H1 (cell line): Measurements from ENCODE around the gene LMNTD2. TPM values are rescaled to one million over a fixed set of nuclear protein-coding genes. Genes with fewer than 3 reads are reported as not detected.

Source experiments
- CTCF ChIA-PET: fragments of 300-600 bp; sonication (Branson Sonifier 250); formaldehyde crosslinking; loops from one replicate; lab custom pipeline; 2021; ENCODE audit not compliant: partially characterized antibody; lab: Charles Lee
- POLR2A ChIA-PET: fragments of 300-600 bp; sonication (Branson Sonifier 250); formaldehyde crosslinking; loops from one replicate; lab custom pipeline; 2021; ENCODE audit warnings: inconsistent platforms; ENCODE audit not compliant: partially characterized antibody; lab: Charles Lee
- DNase-seq, 2 experiments: peaks; one replicate each; pipeline versions ENCODE4 v3.0.0 to v3.0.0-alpha.2; 2010 to 2022; ENCODE audit warnings: low spot score in 2 of 2, low read depth in 1 of 2, mixed read lengths in 1 of 2
- FAIRE-seq: peaks from 2 replicates; lab custom pipeline; 2011; peaks lifted over from hg19 to GRCh38; lab: Jason Lieb, UNC
- H2AFZ ChIP-seq: 2 replicates; pipeline ENCODE4 v1.8.1; 2012; ENCODE audit warnings: low read length, inconsistent platforms
- H2AK5ac ChIP-seq: 2 replicates; pipeline ENCODE4 v1.6.1; 2013; ENCODE audit warnings: low read depth, low read length
- H2BK120ac ChIP-seq: replicated peaks from 2 replicates; pipeline ENCODE3; 2013; ENCODE audit warnings: low read depth, low read length, inconsistent platforms
- H2BK12ac ChIP-seq: 2 replicates; pipeline ENCODE4 v1.6.1; 2013; ENCODE audit warnings: low read depth, low read length
- H2BK15ac ChIP-seq: 2 replicates; pipeline ENCODE4 v1.6.1; 2013; ENCODE audit warnings: low read length
- H2BK20ac ChIP-seq: 2 replicates; pipeline ENCODE4 v1.6.1; 2013; ENCODE audit warnings: low read length
- H2BK5ac ChIP-seq: 2 replicates; pipeline ENCODE4 v1.6.1; 2013; ENCODE audit warnings: low read depth, low read length
- H3K14ac ChIP-seq: 2 replicates; pipeline ENCODE4 v1.6.1; 2013; ENCODE audit warnings: inconsistent platforms; ENCODE audit not compliant: insufficient read length
- H3K18ac ChIP-seq: 2 replicates; pipeline ENCODE4 v1.6.1; 2013; ENCODE audit warnings: low read length; ENCODE audit errors: extremely low read depth
- H3K23ac ChIP-seq: 2 replicates; pipeline ENCODE4 v1.6.1; 2013; ENCODE audit warnings: inconsistent platforms; ENCODE audit not compliant: insufficient read length
- H3K23me2 ChIP-seq: 2 replicates; pipeline ENCODE4 v1.6.1; 2013; ENCODE audit warnings: low read depth, low read length
- H3K27ac ChIP-seq: 2 replicates; pipeline ENCODE4 v1.6.1; 2011; ENCODE audit warnings: low read depth, low read length, inconsistent platforms
- H3K27me3 ChIP-seq, 4 experiments: replicated peaks in 1 of 4; 1 replicate in 1 of 4; 2 replicates in 3 of 4; pipeline versions ENCODE4 v1.6.1 to v1.8.1; 2011 to 2013; ENCODE audit warnings: low read length in 3 of 4, mild to moderate bottlenecking in 3 of 4, inconsistent platforms in 2 of 4, mixed read lengths in 2 of 4, moderate library complexity in 1 of 4; ENCODE audit not compliant: control insufficient read depth in 3 of 4, insufficient read depth in 3 of 4; ENCODE audit errors: extremely low read depth in 1 of 4
- H3K36me3 ChIP-seq, 4 experiments: 2 replicates each; pipeline versions ENCODE4 v1.6.1 to v1.8.1; 2011 to 2013; ENCODE audit warnings: mild to moderate bottlenecking in 4 of 4, low read length in 3 of 4, moderate library complexity in 2 of 4, control low read depth in 1 of 4, inconsistent platforms in 1 of 4; ENCODE audit not compliant: insufficient read depth in 4 of 4, control insufficient read depth in 2 of 4
- H3K4ac ChIP-seq: replicated peaks from 2 replicates; pipeline ENCODE3; 2013; ENCODE audit warnings: low read length, low read depth, mixed read lengths, inconsistent platforms; ENCODE audit not compliant: insufficient read length
- H3K4me1 ChIP-seq, 4 experiments: replicated peaks in 1 of 4; 1 replicate in 1 of 4; 2 replicates in 3 of 4; pipeline versions ENCODE4 v1.6.1 to v1.8.1; 2011 to 2013; ENCODE audit warnings: low read length in 3 of 4, inconsistent platforms in 2 of 4, mixed read lengths in 1 of 4; ENCODE audit not compliant: insufficient read depth in 4 of 4, control insufficient read depth in 3 of 4
- H3K4me2 ChIP-seq, 2 experiments: 2 replicates each; pipeline versions ENCODE4 v1.6.1 to v1.8.1; 2011 to 2013; ENCODE audit warnings: low read depth in 2 of 2, low read length in 2 of 2, control low read depth in 1 of 2, inconsistent platforms in 1 of 2, mild to moderate bottlenecking in 1 of 2; ENCODE audit not compliant: insufficient read depth in 1 of 2
- H3K4me3 ChIP-seq, 4 experiments: fragments of 200-600, 300-600 bp in 1 of 4; sonication (generic), shearing (Covaris generic), sonication (Bioruptor Twin) in 1 of 4; 2 replicates each; pipeline versions ENCODE4 v1.5.1 to v1.8.1; 2011 to 2016; ENCODE audit warnings: low read length in 4 of 4, low read depth in 3 of 4, control low read depth in 2 of 4, inconsistent platforms in 2 of 4, mild to moderate bottlenecking in 2 of 4, mixed read lengths in 1 of 4, moderate library complexity in 1 of 4; ENCODE audit not compliant: insufficient read depth in 2 of 4; ENCODE audit errors: extremely low read depth in 1 of 4
- H3K56ac ChIP-seq: replicated peaks from 2 replicates; pipeline ENCODE3; 2013; ENCODE audit warnings: low read depth, mild to moderate bottlenecking, mixed read lengths, low read length, inconsistent platforms; ENCODE audit not compliant: insufficient read length
- H3K79me1 ChIP-seq: 2 replicates; pipeline ENCODE4 v1.6.1; 2013; ENCODE audit warnings: low read depth, low read length, control low read depth
- H3K79me2 ChIP-seq, 2 experiments: 2 replicates each; pipeline versions ENCODE4 v1.6.1 to v1.8.1; 2012 to 2013; ENCODE audit warnings: low read length in 2 of 2, mild to moderate bottlenecking in 2 of 2, inconsistent platforms in 1 of 2; ENCODE audit not compliant: insufficient read depth in 2 of 2, control insufficient read depth in 1 of 2
- H3K9ac ChIP-seq, 4 experiments: replicated peaks in 1 of 4; 1 replicate in 1 of 4; 2 replicates in 3 of 4; pipeline versions ENCODE4 v1.6.1 to v1.8.1; 2011 to 2013; ENCODE audit warnings: low read depth in 3 of 4, low read length in 3 of 4, control low read depth in 2 of 4, mild to moderate bottlenecking in 2 of 4, moderate library complexity in 2 of 4, inconsistent platforms in 1 of 4; ENCODE audit errors: extremely low read depth in 1 of 4
- H3K9me3 ChIP-seq, 2 experiments: 2 replicates each; pipeline versions ENCODE4 v1.6.1 to v1.8.1; 2012 to 2013; ENCODE audit warnings: mild to moderate bottlenecking in 2 of 2, moderate library complexity in 2 of 2, control low read depth in 1 of 2, inconsistent platforms in 1 of 2, low read depth in 1 of 2, low read length in 1 of 2, mixed read lengths in 1 of 2; ENCODE audit not compliant: insufficient read depth in 2 of 2
- H4K20me1 ChIP-seq, 2 experiments: replicated peaks in 1 of 2; 2 replicates each; pipeline versions ENCODE3 to v1.8.1; 2011 to 2013; ENCODE audit warnings: inconsistent platforms in 2 of 2, low read length in 2 of 2, mild to moderate bottlenecking in 1 of 2; ENCODE audit not compliant: insufficient read depth in 2 of 2, control insufficient read depth in 1 of 2
- H4K5ac ChIP-seq: 2 replicates; pipeline ENCODE4 v1.6.1; 2013; ENCODE audit warnings: low read length, low read depth, mixed read lengths, inconsistent platforms; ENCODE audit not compliant: insufficient read length
- H4K8ac ChIP-seq: 2 replicates; pipeline ENCODE4 v1.8.0; 2013; ENCODE audit warnings: mild to moderate bottlenecking, moderate library complexity, low read length, inconsistent platforms; ENCODE audit not compliant: insufficient read depth; ENCODE audit errors: extremely low read depth
- H4K91ac ChIP-seq: replicated peaks from 2 replicates; pipeline ENCODE3; 2013; ENCODE audit warnings: low read length, mixed read lengths, inconsistent platforms; ENCODE audit not compliant: insufficient read length
- EGR1 ChIP-seq: IDR thresholded peaks from 2 replicates; pipeline ENCODE4 v1.6.1; 2011; ENCODE audit warnings: low read depth, low read length, borderline replicate concordance
- EP300 ChIP-seq, 2 experiments: IDR thresholded peaks; 1 replicate in 1 of 2; 2 replicates in 1 of 2; pipeline ENCODE4 v1.6.1; 2011 to 2012; ENCODE audit warnings: low read depth in 2 of 2, low read length in 2 of 2, mild to moderate bottlenecking in 2 of 2, borderline replicate concordance in 1 of 2, inconsistent platforms in 1 of 2, moderate library complexity in 1 of 2
- GTF2F1 ChIP-seq: IDR thresholded peaks from 2 replicates; pipeline ENCODE4 v1.6.1; 2012; ENCODE audit warnings: low read depth, low read length, improper control_type of control experiment, borderline replicate concordance
- POLR2A ChIP-seq, 2 experiments: IDR thresholded peaks; 1 replicate in 1 of 2; 2 replicates in 1 of 2; pipeline ENCODE4 v1.6.1; 2011; ENCODE audit warnings: low read depth in 2 of 2, low read length in 2 of 2, mild to moderate bottlenecking in 2 of 2; ENCODE audit errors: control extremely low read depth in 1 of 2
- ZNF274 ChIP-seq: IDR thresholded peaks from 2 replicates; pipeline ENCODE4 v1.7.0; 2012; ENCODE audit warnings: low read length, borderline replicate concordance; ENCODE audit errors: extremely low read depth
- WGBS, 2 experiments: shearing (Covaris generic) in 1 of 2; methylation state at CpG; one replicate each; pipeline versions ENCODE4 v1.1.6 to v1.1.7; 2013 to 2015; ENCODE audit warnings: low lambda C conversion rate in 2 of 2, mixed read lengths in 2 of 2, inconsistent platforms in 1 of 2, low coverage in 1 of 2, missing lambda C conversion rate in 1 of 2; ENCODE audit not compliant: insufficient replicate concordance in 2 of 2, insufficient coverage in 1 of 2, insufficient read length in 1 of 2; ENCODE audit errors: extremely low coverage in 1 of 2, missing lambda C conversion rate in 1 of 2; 5-methylcytosine and 5-hydroxymethylcytosine counted together
- polyA plus RNA-seq, 7 experiments: library from polyadenylated mRNA; depleted of rRNA in 3 of 7; stranded (reverse) in 5 of 7; unstranded in 2 of 7; fragments of >200 nt in 5 of 7; fragments of 200-250 nt in 2 of 7; gene quantifications; 1 replicate in 5 of 7; 2 replicates in 1 of 7; 4 replicates in 1 of 7; pipeline versions ENCODE4 v1.2.1 to v1.2.3, GENCODE V29; 2011 to 2013; ENCODE audit warnings: missing spikeins in 2 of 7, mixed read lengths in 2 of 7
- total RNA-seq: library from RNA; stranded (reverse); fragmentation: NEBNext Ultra II Directional; extraction: Animal tissue kit (Norgen Biotek cat#: 25700); gene quantifications from 2 replicates; pipeline ENCODE4 v1.2.1, GENCODE V29; 2021
- TF ChIP-seq, protein P1 (sequence below): IDR thresholded peaks from 2 replicates; pipeline ENCODE4 v1.6.1; 2012; ENCODE audit warnings: inconsistent platforms
- TF ChIP-seq, protein P2 (sequence below): IDR thresholded peaks from 2 replicates; pipeline ENCODE4 v1.6.1; 2011; ENCODE audit warnings: low read depth, mild to moderate bottlenecking, low read length; ENCODE audit not compliant: insufficient read depth

Gene LMNTD2
- total and polyA plus RNA-seq, 2 of the 8 experiments (the other 6 are each of a cell fraction or from before 2014, with no cell fraction given) = 1.6 to 3.1 TPM

DNA sequence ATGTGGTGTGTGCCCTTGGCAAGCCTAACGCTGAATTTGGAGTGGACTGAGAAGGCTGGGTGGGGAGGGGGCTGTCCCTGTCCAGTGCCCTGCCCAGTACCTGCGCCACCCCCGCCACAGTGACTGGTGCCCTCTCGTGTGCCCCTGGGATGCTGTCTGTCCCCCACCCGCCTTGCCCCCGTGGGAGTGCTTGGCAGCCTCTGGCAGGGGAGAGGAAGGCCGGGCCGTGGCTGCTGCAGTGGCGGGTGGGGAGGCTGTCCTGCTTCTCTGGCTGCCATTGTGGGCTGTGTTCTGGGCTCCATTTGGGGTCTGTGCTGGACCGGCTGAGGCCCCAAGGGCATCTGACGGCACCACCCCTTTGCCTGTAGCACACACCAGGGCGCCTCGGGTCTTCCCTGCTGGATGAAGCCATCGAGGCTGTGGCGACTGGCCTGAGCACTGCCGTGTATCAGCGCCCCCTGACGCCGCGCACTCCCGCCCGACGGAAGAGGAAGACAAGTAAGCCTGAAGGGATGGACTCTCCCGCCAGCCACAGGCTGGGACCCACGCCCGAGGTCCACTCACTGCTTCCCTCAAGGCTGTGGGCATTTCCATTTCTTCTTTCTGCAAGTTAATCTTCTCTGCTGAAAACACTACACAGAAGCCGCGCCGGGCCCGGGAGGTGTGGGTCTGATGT, 37.6 kb upstream of the LMNTD2 start:
- no peak overlapping the region for H3K4me2 ChIP-seq
- no peak overlapping the region for H3K14ac ChIP-seq
- no peak overlapping the region for H3K27ac ChIP-seq
- FAIRE-seq (no peak), DNase-seq (no peak)
- ChIA-PET POLR2A (no interaction called here), CTCF (no interaction called here)
- no peak overlapping the region for H2BK12ac ChIP-seq
- H3K4me3 ChIP-seq = no peak overlapping the region
- H3K79me1 ChIP-seq = peaks cover 4% of the 10 kb centered on the region; the same call in 1 of the 2 replicates
- no peak overlapping the region for H2BK15ac ChIP-seq
- no peak overlapping the region for H2AFZ ChIP-seq
- H3K27me3 ChIP-seq = no peaks in the 10 kb centered on the region
- H2BK120ac ChIP-seq = no peak overlapping the region
- H4K5ac ChIP-seq = no peak overlapping the region
- no peak overlapping the region for H3K9ac ChIP-seq
- WGBS, 2 experiments = 96% methylated on average over 27 of the region's 30 CpGs; no CpG with 5 or more reads in 1 of the 2 experiments
- H3K56ac ChIP-seq = no peak overlapping the region
- H3K79me2 ChIP-seq = no peaks in the 10 kb centered on the region
- no peaks in the 10 kb centered on the region for H3K4me1 ChIP-seq
- H4K20me1 ChIP-seq = peaks cover 4 to 12% of the 10 kb centered on the region in 2 experiments
- H3K36me3 ChIP-seq = peaks cover 16 to 56% (median 50%) of the 10 kb centered on the region in 4 experiments
- H2BK5ac ChIP-seq = no peak overlapping the region
- no peaks in the 10 kb centered on the region for H3K23me2 ChIP-seq
- H2AK5ac ChIP-seq = no peak overlapping the region
- no peaks in the 10 kb centered on the region for H3K9me3 ChIP-seq
- no peak overlapping the region for H4K91ac ChIP-seq
- H3K4ac ChIP-seq = no peak overlapping the region
- no peak overlapping the region for H4K8ac ChIP-seq
- H2BK20ac ChIP-seq = no peak overlapping the region
- H3K23ac ChIP-seq = no peak overlapping the region
- no peak overlapping the region for H3K18ac ChIP-seq
- TF ChIP-seq, protein P1, sequence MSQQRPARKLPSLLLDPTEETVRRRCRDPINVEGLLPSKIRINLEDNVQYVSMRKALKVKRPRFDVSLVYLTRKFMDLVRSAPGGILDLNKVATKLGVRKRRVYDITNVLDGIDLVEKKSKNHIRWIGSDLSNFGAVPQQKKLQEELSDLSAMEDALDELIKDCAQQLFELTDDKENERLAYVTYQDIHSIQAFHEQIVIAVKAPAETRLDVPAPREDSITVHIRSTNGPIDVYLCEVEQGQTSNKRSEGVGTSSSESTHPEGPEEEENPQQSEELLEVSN = no peak
- TF ChIP-seq ZNF274 (no peak), EP300 (IDR thresholded peaks at IDR 0.05; ENCODE audit: borderline replicate concordance in 1 of 2, low read depth in 2 of 2, low read length in 2 of 2) (no peak), POLR2A (IDR thresholded peaks at IDR 0.05; ENCODE audit: control extremely low read depth in 1 of 2, low read depth in 2 of 2, low read length in 2 of 2) (no peak), GTF2F1 (no peak), EGR1 (no peak)
- TF ChIP-seq, protein P2, sequence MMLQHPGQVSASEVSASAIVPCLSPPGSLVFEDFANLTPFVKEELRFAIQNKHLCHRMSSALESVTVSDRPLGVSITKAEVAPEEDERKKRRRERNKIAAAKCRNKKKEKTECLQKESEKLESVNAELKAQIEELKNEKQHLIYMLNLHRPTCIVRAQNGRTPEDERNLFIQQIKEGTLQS = no peak
